HG03439 (cell line): ENCODE measurements around the gene PLB1.
"Not testable (repeated sequence)": the region's sequence is repeated elsewhere in the genome, so short reads cannot be mapped to it uniquely, and the experiment has no call there.

Experiments
- ATAC-seq: cut with Tn5 transposase; IDR thresholded peaks from one replicate; pipeline ENCODE4 v1.9.1; 2021; ENCODE audit warnings: mild to moderate bottlenecking, moderate library complexity; ENCODE audit not compliant: unreplicated experiment

The PLB1 gene

GRCh38 chr2:28469304-28469703 lies 26.6 kb upstream of the PLB1 start:
- ATAC-seq, result no peak

- no peak for ATAC-seq
Measured at GRCh38 chr2:28469947-28470535, 25.8 kb upstream of the PLB1 start.

GRCh38 chr2:28470759-28471158 lies 25.1 kb upstream of the PLB1 start:
- ATAC-seq, result no peak

- no peak for ATAC-seq
Measured at GRCh38 chr2:28471214-28471613, 24.6 kb upstream of the PLB1 start.

- no peak for ATAC-seq
Measured at GRCh38 chr2:28471701-28472236, 24.1 kb upstream of the PLB1 start.

GRCh38 chr2:28472641-28473040 lies 23.2 kb upstream of the PLB1 start:
- not testable (repeated sequence) for ATAC-seq

- no peak for ATAC-seq
Measured at GRCh38 chr2:28475088-28475595, 20.7 kb upstream of the PLB1 start.

GRCh38 chr2:28477087-28477486 lies 18.8 kb upstream of the PLB1 start:
- ATAC-seq, result no peak

GRCh38 chr2:28477645-28478044 lies 18.2 kb upstream of the PLB1 start:
- ATAC-seq, result no peak

- no peak for ATAC-seq
Measured at GRCh38 chr2:28480403-28481049, 15.3 kb upstream of the PLB1 start.

GRCh38 chr2:28481905-28482304 lies 14.0 kb upstream of the PLB1 start:
- no peak for ATAC-seq

- no peak for ATAC-seq
Measured at GRCh38 chr2:28484835-28485234, 11.0 kb upstream of the PLB1 start.

- no peak for ATAC-seq
Measured at GRCh38 chr2:28486526-28486925, 9.3 kb upstream of the PLB1 start.

- no peak for ATAC-seq
Measured at GRCh38 chr2:28487258-28487657, 8.6 kb upstream of the PLB1 start.

- no peak for ATAC-seq
Measured at GRCh38 chr2:28488083-28488830, 7.6 kb upstream of the PLB1 start.

- ATAC-seq, result no peak
Measured at GRCh38 chr2:28488858-28489575, 6.8 kb upstream of the PLB1 start.

- no peak for ATAC-seq
Measured at GRCh38 chr2:28490558-28490957, 5.3 kb upstream of the PLB1 start.

- ATAC-seq, result no peak
Measured at GRCh38 chr2:28492282-28492681, 3.6 kb upstream of the PLB1 start.

GRCh38 chr2:28493636-28494035 lies 2.2 kb upstream of the PLB1 start:
- ATAC-seq, result no peak

GRCh38 chr2:28496781-28497180 lies 921 bp downstream of the PLB1 start:
- ATAC-seq, result no peak

GRCh38 chr2:28497206-28497605 lies 1.3 kb downstream of the PLB1 start:
- no peak for ATAC-seq
